ENCODE measurements around the gene DDX42.

DNA sequence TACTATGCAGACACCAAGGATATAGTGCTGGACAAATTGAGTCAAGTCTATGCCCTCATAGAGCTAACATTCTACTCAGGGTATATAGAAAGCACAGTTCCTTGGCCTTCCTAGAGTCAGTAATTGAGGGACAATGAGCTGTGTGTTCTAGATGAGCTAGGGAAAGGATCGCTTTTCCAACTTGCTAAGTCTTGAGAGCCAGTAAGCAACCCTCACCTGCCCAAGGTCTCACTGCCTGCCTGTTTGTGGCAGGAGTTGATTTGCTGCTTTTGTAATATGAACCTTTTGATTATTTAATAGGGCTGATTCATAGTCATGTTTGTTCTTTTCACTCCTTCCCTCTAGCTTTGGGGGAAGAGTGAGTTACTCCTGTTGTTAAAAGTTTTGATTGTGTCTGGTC is 6.5 kb downstream of the DDX42 start:
- TF ChIP-seq POLR2AphosphoS5 (IDR thresholded peaks at IDR 0.05; ENCODE audit: low read depth) = no peak
- TF ChIP-seq, protein P1, sequence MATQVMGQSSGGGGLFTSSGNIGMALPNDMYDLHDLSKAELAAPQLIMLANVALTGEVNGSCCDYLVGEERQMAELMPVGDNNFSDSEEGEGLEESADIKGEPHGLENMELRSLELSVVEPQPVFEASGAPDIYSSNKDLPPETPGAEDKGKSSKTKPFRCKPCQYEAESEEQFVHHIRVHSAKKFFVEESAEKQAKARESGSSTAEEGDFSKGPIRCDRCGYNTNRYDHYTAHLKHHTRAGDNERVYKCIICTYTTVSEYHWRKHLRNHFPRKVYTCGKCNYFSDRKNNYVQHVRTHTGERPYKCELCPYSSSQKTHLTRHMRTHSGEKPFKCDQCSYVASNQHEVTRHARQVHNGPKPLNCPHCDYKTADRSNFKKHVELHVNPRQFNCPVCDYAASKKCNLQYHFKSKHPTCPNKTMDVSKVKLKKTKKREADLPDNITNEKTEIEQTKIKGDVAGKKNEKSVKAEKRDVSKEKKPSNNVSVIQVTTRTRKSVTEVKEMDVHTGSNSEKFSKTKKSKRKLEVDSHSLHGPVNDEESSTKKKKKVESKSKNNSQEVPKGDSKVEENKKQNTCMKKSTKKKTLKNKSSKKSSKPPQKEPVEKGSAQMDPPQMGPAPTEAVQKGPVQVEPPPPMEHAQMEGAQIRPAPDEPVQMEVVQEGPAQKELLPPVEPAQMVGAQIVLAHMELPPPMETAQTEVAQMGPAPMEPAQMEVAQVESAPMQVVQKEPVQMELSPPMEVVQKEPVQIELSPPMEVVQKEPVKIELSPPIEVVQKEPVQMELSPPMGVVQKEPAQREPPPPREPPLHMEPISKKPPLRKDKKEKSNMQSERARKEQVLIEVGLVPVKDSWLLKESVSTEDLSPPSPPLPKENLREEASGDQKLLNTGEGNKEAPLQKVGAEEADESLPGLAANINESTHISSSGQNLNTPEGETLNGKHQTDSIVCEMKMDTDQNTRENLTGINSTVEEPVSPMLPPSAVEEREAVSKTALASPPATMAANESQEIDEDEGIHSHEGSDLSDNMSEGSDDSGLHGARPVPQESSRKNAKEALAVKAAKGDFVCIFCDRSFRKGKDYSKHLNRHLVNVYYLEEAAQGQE (IDR thresholded peaks at IDR 0.05; ENCODE audit: unreplicated experiment) = no peak
- TF ChIP-seq, protein P2, sequence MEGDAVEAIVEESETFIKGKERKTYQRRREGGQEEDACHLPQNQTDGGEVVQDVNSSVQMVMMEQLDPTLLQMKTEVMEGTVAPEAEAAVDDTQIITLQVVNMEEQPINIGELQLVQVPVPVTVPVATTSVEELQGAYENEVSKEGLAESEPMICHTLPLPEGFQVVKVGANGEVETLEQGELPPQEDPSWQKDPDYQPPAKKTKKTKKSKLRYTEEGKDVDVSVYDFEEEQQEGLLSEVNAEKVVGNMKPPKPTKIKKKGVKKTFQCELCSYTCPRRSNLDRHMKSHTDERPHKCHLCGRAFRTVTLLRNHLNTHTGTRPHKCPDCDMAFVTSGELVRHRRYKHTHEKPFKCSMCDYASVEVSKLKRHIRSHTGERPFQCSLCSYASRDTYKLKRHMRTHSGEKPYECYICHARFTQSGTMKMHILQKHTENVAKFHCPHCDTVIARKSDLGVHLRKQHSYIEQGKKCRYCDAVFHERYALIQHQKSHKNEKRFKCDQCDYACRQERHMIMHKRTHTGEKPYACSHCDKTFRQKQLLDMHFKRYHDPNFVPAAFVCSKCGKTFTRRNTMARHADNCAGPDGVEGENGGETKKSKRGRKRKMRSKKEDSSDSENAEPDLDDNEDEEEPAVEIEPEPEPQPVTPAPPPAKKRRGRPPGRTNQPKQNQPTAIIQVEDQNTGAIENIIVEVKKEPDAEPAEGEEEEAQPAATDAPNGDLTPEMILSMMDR (conservative IDR thresholded peaks at IDR 0.05; ENCODE audit: low read depth in 2 of 2) = no peak
- no peak for TF ChIP-seq EZH2phosphoT487 (IDR thresholded peaks at IDR 0.05; ENCODE audit: unreplicated experiment)
- TF ChIP-seq EZH2 (IDR thresholded peaks at IDR 0.05; ENCODE audit: low read depth, unreplicated experiment) = no peak
- TF ChIP-seq CREB1 (CRISPR knock-in tag; IDR thresholded peaks at IDR 0.05; ENCODE audit: low read depth) = no peak
- TF ChIP-seq, protein P3, sequence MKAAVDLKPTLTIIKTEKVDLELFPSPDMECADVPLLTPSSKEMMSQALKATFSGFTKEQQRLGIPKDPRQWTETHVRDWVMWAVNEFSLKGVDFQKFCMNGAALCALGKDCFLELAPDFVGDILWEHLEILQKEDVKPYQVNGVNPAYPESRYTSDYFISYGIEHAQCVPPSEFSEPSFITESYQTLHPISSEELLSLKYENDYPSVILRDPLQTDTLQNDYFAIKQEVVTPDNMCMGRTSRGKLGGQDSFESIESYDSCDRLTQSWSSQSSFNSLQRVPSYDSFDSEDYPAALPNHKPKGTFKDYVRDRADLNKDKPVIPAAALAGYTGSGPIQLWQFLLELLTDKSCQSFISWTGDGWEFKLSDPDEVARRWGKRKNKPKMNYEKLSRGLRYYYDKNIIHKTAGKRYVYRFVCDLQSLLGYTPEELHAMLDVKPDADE (IDR thresholded peaks at IDR 0.05) = no peak
- no peak for TF ChIP-seq STAT1 (IDR thresholded peaks at IDR 0.05; ENCODE audit: unreplicated experiment)
- no peak for TF ChIP-seq JUNB (IDR thresholded peaks at IDR 0.05; ENCODE audit: unreplicated experiment)
